ENCODE measurements around the gene DISC1. TPM values are rescaled to one million over a fixed set of nuclear protein-coding genes. Genes with fewer than 3 reads are reported as not detected.

DISC1 gene
- total RNA-seq, 1 donor from 2014 or later, result 3.5 TPM

DNA sequence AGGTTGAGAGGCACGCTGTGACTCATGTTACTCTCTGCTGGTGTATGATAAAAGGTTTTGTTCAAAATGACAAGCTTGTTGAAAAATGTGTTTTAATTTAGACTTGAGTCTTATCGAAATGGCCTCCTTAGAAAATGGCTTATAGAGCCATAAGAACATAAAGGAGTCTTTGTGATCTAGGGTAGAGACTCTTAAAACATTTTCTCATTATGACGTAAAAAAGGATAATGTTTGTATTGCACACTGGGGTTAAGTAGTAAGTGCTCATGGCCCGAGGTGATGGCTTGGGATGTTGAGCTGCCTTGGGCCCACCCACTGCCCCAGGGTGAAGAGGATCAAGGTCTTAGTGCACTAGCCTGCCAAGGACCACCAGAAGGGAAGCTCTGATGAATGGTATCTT, 117.4 kb downstream of the DISC1 start:
- DNase-seq, result no peak
- peaks cover 5% of the 10 kb centered on the region for H3K36me3 ChIP-seq
- TF ChIP-seq, protein P1, sequence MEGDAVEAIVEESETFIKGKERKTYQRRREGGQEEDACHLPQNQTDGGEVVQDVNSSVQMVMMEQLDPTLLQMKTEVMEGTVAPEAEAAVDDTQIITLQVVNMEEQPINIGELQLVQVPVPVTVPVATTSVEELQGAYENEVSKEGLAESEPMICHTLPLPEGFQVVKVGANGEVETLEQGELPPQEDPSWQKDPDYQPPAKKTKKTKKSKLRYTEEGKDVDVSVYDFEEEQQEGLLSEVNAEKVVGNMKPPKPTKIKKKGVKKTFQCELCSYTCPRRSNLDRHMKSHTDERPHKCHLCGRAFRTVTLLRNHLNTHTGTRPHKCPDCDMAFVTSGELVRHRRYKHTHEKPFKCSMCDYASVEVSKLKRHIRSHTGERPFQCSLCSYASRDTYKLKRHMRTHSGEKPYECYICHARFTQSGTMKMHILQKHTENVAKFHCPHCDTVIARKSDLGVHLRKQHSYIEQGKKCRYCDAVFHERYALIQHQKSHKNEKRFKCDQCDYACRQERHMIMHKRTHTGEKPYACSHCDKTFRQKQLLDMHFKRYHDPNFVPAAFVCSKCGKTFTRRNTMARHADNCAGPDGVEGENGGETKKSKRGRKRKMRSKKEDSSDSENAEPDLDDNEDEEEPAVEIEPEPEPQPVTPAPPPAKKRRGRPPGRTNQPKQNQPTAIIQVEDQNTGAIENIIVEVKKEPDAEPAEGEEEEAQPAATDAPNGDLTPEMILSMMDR (IDR thresholded peaks at IDR 0.05; ENCODE audit: borderline replicate concordance), result no peak
- H3K9me3 ChIP-seq (replicated peaks), result no peaks in the 10 kb centered on the region
- intact Hi-C loops (cut with micrococcal nuclease), result no loop called here
- no peak overlapping the region for H3K27ac ChIP-seq (replicated peaks)
- H3K4me1 ChIP-seq, result peaks cover 4% of the 10 kb centered on the region
- H3K27me3 ChIP-seq (ENCODE audit: low read depth), result no peaks in the 10 kb centered on the region
- H3K4me3 ChIP-seq, result no peak overlapping the region

DNA sequence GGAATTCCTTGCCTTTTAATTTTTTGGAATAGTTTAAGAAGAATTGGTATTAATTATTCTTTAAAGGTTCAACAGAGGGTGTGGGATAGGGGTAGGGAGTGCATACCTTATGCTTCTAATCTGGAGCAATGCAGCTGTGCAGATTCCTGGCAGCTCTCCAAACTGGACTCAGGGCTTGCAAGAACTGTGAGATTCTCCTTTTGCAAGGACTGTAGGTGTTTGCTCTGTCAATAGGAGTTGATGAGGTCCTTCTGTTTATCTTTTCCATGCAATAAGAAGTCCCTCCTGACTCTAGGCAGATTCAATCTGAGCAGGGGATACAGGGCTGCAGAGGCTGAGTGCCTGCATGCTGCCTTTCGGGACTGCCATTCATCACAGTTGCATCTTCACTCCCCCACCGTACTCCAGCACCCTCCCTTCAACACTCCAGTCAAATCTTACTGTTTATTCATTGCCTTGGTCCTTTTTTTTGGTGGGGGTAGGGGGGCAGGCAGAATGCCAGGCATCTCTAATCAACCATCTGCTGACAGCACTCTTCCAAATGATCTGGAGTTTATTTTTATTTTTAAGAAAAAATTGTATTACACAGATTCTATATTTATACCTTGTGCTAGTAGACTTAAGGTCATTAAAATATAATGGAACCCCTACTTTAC, 122.3 kb downstream of the DISC1 start:
- no peak overlapping the region for H3K27ac ChIP-seq (replicated peaks)
- intact Hi-C loops (cut with micrococcal nuclease), result no loop called here
- no peaks in the 10 kb centered on the region for H3K27me3 ChIP-seq (ENCODE audit: low read depth)
- DNase-seq, result no peak
- H3K4me3 ChIP-seq, result no peak overlapping the region
- peaks cover 6% of the 10 kb centered on the region for H3K4me1 ChIP-seq
- H3K36me3 ChIP-seq, result peaks cover 33% of the 10 kb centered on the region
- peaks cover 17% of the 10 kb centered on the region for H3K9me3 ChIP-seq (replicated peaks)
- TF ChIP-seq, protein P1 (IDR thresholded peaks at IDR 0.05; ENCODE audit: borderline replicate concordance), result no peak

DNA sequence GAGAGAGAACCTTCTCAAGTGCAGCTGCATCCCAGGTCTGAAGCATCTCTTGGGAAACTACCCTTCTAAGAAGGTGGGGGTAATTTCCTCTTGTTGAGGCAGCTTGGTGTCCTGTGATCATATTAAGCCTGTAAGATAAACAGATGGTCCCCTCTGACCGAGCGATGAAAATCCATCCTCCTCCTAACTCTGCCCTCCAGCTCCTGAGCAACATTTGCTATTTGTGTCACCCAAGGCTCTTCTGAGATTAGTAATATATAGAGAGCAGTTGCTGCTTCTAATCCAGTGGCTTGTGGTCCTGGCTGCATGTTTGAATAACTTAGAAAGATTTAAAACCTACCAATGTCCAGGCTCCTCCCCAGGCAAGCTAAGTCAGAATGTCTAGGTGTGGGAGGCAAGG, 123.7 kb downstream of the DISC1 start:
- Histone ChIP-seq H3K9me3 (replicated peaks) (peaks cover 22% of the 10 kb centered on the region), H3K4me1 (peaks cover 6% of the 10 kb centered on the region), H3K36me3 (peaks cover 42% of the 10 kb centered on the region), H3K27ac (replicated peaks) (no peak overlapping the region), H3K27me3 (ENCODE audit: low read depth) (no peaks in the 10 kb centered on the region), H3K4me3 (no peak overlapping the region)
- TF ChIP-seq, protein P1 (IDR thresholded peaks at IDR 0.05; ENCODE audit: borderline replicate concordance), result no peak
- no peak for DNase-seq
- intact Hi-C loops (cut with micrococcal nuclease), result no loop called here

DNA sequence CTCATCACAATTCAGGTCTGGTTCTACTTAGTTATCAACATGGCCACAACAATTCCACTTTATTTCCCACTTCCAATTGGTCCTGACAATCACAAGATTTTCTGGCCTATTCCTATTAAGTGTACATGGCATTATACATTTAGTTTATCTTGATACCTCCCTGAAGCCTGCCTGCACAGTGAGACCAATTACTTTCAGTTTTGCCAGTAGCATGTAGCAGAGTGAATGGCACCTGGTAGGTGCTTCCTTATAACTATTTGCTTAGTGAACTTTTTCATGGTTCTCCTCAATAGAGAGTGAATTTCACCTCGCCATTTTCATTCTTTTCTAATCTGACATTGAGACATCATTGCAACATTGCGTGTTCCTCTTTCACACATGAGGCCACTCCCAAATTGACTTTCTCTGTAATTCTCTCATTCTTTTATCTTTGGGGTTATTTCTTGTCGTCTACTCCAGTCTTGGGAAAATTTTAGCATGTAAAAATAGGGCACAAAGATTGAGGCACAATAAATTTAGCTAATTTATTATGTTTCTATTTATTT, 124.3 kb downstream of the DISC1 start:
- peaks cover 22% of the 10 kb centered on the region for H3K9me3 ChIP-seq (replicated peaks)
- TF ChIP-seq, protein P1 (IDR thresholded peaks at IDR 0.05; ENCODE audit: borderline replicate concordance), result no peak
- intact Hi-C loops (cut with micrococcal nuclease), result no loop called here
- no peak overlapping the region for H3K27ac ChIP-seq (replicated peaks)
- no peak for DNase-seq
- H3K27me3 ChIP-seq (ENCODE audit: low read depth), result no peaks in the 10 kb centered on the region
- H3K4me3 ChIP-seq, result no peak overlapping the region
- H3K4me1 ChIP-seq, result peaks cover 6% of the 10 kb centered on the region
- H3K36me3 ChIP-seq, result peaks cover 42% of the 10 kb centered on the region

DNA sequence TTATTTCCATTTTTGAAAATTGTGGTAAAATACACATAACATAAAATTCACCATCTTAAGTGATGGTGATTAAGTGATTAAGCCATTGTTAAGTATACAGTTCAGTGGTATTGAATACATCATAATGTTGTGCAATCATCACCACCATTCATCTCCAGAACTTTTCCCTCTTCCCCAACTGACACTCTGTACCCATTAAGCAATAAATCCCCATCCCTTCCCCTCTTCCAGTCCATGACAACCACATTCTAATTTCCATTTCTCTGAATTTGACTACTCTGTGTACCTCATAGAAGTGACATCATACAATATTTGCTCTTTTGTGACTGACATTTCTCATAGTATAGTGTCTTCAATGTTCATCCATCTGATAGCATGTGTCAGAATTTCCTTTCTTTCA, 124.8 kb downstream of the DISC1 start:
- intact Hi-C loops (cut with micrococcal nuclease), result no loop called here
- H3K4me3 ChIP-seq, result no peak overlapping the region
- peaks cover 6% of the 10 kb centered on the region for H3K4me1 ChIP-seq
- TF ChIP-seq, protein P1 (IDR thresholded peaks at IDR 0.05; ENCODE audit: borderline replicate concordance), result no peak
- no peak overlapping the region for H3K27ac ChIP-seq (replicated peaks)
- peaks cover 22% of the 10 kb centered on the region for H3K9me3 ChIP-seq (replicated peaks)
- H3K27me3 ChIP-seq (ENCODE audit: low read depth), result no peaks in the 10 kb centered on the region
- no peak for DNase-seq
- H3K36me3 ChIP-seq, result peaks cover 42% of the 10 kb centered on the region
